ENCODE measurements around the gene RERE. TPM values are rescaled to one million over a fixed set of nuclear protein-coding genes. Genes with fewer than 3 reads are reported as not detected.

Gene RERE
- total and polyA plus RNA-seq, 11 donors, result 53.5 to 236 (median 121) TPM

DNA sequence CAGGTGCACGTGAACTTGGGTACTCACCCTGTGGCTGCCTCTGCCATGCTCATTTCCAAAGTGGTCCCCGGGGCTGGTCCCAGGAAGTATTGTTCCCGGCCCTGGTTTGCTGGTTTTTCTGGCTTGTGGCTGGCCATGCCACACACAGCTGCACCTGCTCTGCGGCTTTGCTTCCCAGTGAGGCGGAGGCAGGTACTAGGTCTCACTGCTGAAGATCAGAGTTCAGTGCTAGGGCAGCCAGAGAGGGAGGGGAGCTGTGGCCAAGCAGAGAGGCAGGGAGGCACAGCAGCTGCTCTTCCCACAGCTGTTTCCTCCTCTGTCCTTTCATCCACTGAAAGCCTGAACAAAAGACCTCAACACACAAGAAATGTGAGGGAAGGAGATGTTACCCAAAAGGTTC is 30.6 kb upstream of the RERE start:
- TF ChIP-seq POLR2A (IDR thresholded peaks at IDR 0.05), result no peak
- TF ChIP-seq CTCF (IDR thresholded peaks at IDR 0.05), result no peak
- no peak for DNase-seq
- H3K27ac ChIP-seq, result peak overlapping the region in 5 of 12 donors; percentile 8 to 73 (median 47)
- no peaks in the 10 kb centered on the region for H3K27me3 ChIP-seq
- 49 to 66% (median 56%) methylated on average over 5 of the region's 5 CpGs for WGBS, 4 donors
- no peaks in the 10 kb centered on the region for H3K36me3 ChIP-seq
- intact Hi-C loops (cut with DNase I), result loop anchor here (2.0 to 10.0 kb wide), 11 partner anchors 29 to 863 kb away; no protein-coding TSS in a partner anchor
- peaks cover 0 to 35% (median 20%) of the 10 kb centered on the region in 12 donors for H3K4me1 ChIP-seq
- peak in 1 of 4 donors; percentile 4 for ATAC-seq
- H3K9me3 ChIP-seq, result no peaks in the 10 kb centered on the region
- H3K4me3 ChIP-seq, result no peak overlapping the region

DNA sequence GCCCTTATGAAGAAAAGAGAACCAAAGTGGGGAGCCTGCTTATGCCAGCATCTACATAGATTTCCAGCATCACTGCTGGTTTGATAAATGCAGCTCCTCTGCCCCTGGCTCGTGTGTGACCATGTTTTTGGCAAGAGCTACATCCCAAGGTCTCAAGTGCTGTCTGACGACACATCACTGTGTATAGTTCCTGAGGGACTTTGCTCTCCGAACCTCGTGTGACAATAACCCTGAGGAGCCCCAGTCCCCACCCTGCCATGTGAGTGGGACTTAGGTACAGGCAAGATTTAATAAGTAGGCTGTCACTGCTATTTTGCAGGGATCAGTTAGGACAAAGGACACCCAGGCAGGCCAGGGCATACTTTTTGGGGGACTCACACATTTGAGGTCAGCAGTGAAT is 28.8 kb upstream of the RERE start:
- intact Hi-C loops (cut with DNase I), result loop anchor here in 9 of 10 donors (5.0 to 10.0 kb wide), 8 partner anchors 34 to 861 kb away; no protein-coding TSS in a partner anchor
- H3K4me3 ChIP-seq, result no peak overlapping the region
- H3K9me3 ChIP-seq, result no peaks in the 10 kb centered on the region
- no peaks in the 10 kb centered on the region for H3K36me3 ChIP-seq
- WGBS, 4 donors, result 46 to 70% (median 66%) methylated on average over 4 of the region's 4 CpGs
- TF ChIP-seq POLR2A (IDR thresholded peaks at IDR 0.05) (no peak), CTCF (IDR thresholded peaks at IDR 0.05) (no peak)
- H3K27ac ChIP-seq, result no peak overlapping the region
- peaks cover 0 to 35% (median 20%) of the 10 kb centered on the region in 12 donors for H3K4me1 ChIP-seq
- no peaks in the 10 kb centered on the region for H3K27me3 ChIP-seq
- ATAC-seq (no peak), DNase-seq (no peak)

DNA sequence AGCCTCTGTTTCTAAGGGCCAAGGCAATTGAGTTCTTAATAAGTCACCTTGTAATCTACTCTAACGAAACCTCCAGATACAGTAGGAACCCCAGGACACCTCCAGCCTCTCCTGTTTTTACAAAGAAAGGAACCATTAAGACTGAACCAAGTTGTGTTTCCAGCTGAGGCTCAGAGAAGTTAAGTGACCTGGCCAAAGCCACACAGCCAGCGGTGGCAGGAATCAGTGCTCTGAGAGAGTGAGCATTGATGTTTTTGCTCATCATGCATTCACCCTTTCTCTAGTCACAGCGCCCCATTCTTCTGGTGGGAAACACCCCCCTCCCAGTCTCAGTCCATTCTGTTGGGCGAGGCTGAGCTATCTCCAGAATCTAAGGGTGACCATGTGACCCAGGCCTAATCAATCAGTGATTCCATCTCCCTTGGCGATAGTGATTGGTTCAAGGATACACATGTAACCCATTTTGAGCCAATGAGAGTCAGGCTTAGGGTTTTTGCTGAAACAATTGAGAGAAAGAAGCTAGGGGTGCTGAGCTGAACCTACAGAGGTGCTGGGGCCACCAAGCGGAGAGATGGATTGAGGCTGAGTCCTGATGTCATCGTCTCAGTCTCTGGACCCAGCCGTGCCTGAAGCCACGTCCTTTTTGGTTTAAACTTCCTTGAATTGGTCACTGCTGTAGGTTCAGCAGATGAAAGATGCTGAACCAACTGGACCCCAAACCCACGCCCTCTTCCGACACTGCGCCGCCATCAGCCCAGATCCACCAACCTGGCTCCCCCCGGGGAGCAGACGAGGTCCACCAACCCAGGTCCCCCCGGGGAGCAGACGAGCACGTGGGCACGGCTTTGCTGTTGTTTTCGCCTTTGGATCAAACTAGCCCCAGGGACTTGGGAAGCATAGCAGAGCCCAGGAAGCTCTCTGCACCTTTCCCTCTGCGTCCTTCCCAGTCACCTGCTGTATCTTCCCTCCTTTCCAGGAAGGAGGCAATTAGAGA is 28.0 kb upstream of the RERE start:
- intact Hi-C loops (cut with DNase I), result loop anchor here in 9 of 10 donors (5.0 to 10.0 kb wide), 8 partner anchors 33 to 861 kb away; no protein-coding TSS in a partner anchor
- H3K36me3 ChIP-seq, result no peaks in the 10 kb centered on the region
- DNase-seq (no peak), ATAC-seq (no peak)
- H3K9me3 ChIP-seq, result no peaks in the 10 kb centered on the region
- peaks cover 0 to 35% (median 20%) of the 10 kb centered on the region in 12 donors for H3K4me1 ChIP-seq
- peak overlapping the region in 1 of 12 donors; percentile 10 for H3K4me3 ChIP-seq
- H3K27ac ChIP-seq, result peak overlapping the region in 1 of 12 donors; percentile 18
- H3K27me3 ChIP-seq, result no peaks in the 10 kb centered on the region
- 84 to 89% (median 86%) methylated on average over 21 of the region's 21 CpGs for WGBS, 4 donors
- no peak for TF ChIP-seq CTCF (IDR thresholded peaks at IDR 0.05)
- no peak for TF ChIP-seq POLR2A (IDR thresholded peaks at IDR 0.05)

DNA sequence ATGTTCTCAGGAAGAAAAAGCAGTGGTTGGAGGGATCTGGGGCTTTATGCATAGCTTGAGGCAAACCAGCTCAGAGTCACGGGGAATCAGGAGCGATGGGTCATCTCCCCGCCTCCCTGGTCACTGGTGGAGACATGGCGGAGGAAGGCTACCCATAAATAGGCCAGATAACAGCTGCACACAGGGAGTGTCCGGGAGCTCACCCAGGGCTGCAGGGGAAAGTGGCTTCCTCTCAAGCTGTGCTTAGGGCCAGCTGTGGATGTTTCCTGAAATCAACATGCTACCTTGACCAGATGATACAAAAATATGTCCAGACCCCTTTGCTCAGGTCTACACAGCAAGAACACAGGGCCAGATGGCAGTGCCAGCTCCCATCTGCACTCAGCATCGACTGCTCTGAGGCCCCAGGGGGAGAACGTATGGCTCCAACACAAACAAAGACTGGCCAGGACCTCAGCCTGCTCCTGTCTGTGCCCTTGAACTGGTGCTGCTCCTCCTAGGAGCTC is 27.1 kb upstream of the RERE start:
- Histone ChIP-seq H3K36me3 (no peaks in the 10 kb centered on the region), H3K4me3 (peak overlapping the region in 1 of 12 donors; percentile 10), H3K4me1 (peaks cover 0 to 35% (median 20%) of the 10 kb centered on the region in 12 donors), H3K27ac (peak overlapping the region in 2 of 12 donors; percentile 18 to 46), H3K27me3 (no peaks in the 10 kb centered on the region), H3K9me3 (no peaks in the 10 kb centered on the region)
- intact Hi-C loops (cut with DNase I), result loop anchor here in 9 of 10 donors (5.0 to 10.0 kb wide), 8 partner anchors 32 to 860 kb away; no protein-coding TSS in a partner anchor
- peak in 4 of 5 donors; percentile 43 to 64 (median 54) for DNase-seq
- ATAC-seq, result peak in 3 of 4 donors; percentile 29 to 54 (median 50)
- TF ChIP-seq CTCF (IDR thresholded peaks at IDR 0.05), result no peak
- WGBS, 4 donors, result 21 to 47% (median 35%) methylated on average over 7 of the region's 7 CpGs

Measured in heart left ventricle (tissue), 16 donors.